Muscle of arm (tissue), 14 donors: ENCODE results near the gene SRC. TPM values are rescaled to one million over a fixed set of nuclear protein-coding genes. Genes with fewer than 3 reads are reported as not detected.
A peak's percentile ranks its signal among the peaks of the same experiment; 100 is the strongest.

Experiments
- DNase-seq: peaks from one replicate; pipeline ENCODE4 v3.0.0-alpha.2; 2013
- long read RNA-seq, 11 donors: transcript quantifications; one replicate each; lab custom pipeline, GENCODE V29; 2026
- polyA plus RNA-seq, 12 donors: library from polyadenylated mRNA; unstranded; fragments of 120-200 nt; gene quantifications; one replicate each; pipeline ENCODE4 v1.2.1, GENCODE V29; 2013; ENCODE audit not compliant: insufficient read length in 12 of 12

Gene SRC
- 10 to 100 TPM in 11 of 12 donors, not detected in 1; 10.3 to 24.6 (median 15.9) TPM for polyA plus RNA-seq
- long read RNA-seq, donor 1, full-length matches to known transcripts = 7 of 33 reads
- long read RNA-seq, donor 1, partial matches to known transcripts = 21 of 33 reads
- long read RNA-seq, donor 1, other reads (novel, unspliced or antisense) = 5 of 33 reads
- long read RNA-seq, donor 2 = 0 reads
- long read RNA-seq, donor 3 = 0 reads
- long read RNA-seq, donor 4 = 0 reads
- long read RNA-seq, donor 5, full-length matches to known transcripts = 1 of 1 reads
- long read RNA-seq, donor 5, partial matches to known transcripts = 0 of 1 reads
- long read RNA-seq, donor 5, other reads (novel, unspliced or antisense) = 0 of 1 reads
- long read RNA-seq, donor 6 = 0 reads
- long read RNA-seq, donor 7 = 0 reads
- long read RNA-seq, donor 8, full-length matches to known transcripts = 4 of 4 reads
- long read RNA-seq, donor 8, partial matches to known transcripts = 0 of 4 reads
- long read RNA-seq, donor 8, other reads (novel, unspliced or antisense) = 0 of 4 reads
- long read RNA-seq, donor 9 = 0 reads
- long read RNA-seq, donor 10 = 0 reads
- long read RNA-seq, donor 11, full-length matches to known transcripts = 3 of 3 reads
- long read RNA-seq, donor 11, partial matches to known transcripts = 0 of 3 reads
- long read RNA-seq, donor 11, other reads (novel, unspliced or antisense) = 0 of 3 reads

DNA sequence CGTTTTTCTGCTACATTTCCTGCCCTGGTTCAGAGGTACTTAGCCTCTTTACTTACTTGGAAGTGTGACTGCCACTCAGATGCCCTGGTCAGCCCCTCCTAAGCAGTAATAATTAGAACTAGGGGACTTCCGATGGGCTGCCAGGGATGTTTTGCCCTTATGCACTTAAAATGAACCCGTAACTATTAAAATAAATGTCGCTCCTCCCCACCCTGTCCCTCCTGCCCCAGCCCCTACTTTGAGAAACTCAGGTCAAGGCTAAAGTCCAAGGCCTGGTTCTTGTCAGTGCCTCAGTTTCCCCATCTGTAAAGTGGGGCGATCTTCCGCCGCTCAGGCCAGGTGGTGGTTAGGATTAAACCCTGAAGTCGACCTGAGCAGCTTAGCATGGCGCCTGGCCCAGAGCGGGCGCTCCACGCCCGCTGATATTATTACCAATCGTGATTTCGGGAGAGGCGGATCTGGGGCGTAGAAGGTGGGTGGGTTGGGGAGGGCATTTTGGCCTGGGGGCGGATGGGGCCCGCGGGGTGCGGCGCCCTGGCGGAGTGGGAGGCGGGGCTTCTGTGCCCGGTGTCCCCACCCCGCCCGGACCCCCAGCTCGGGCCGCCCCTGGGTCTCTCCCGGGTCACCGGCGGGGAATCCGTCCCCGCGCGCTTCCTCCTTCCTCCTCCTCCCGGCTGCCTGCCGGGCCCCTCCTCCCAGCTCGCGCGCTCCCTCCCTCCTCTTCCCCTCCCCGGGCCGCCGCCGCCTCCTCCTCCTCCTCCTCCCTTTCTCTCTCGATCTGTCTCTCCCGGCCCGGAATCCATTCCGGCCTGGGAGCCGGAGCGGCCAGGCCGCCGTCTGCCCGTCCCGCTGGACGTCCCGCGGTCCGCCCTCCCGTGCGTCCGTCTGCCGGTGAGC is at the start of gene SRC:
Gene SRC (plus strand): TSS at position 802 of the 897 bp plus-strand sequence. CDS start 38,014 bp downstream, outside the sequence.
- peak; percentile 62 for DNase-seq

DNA sequence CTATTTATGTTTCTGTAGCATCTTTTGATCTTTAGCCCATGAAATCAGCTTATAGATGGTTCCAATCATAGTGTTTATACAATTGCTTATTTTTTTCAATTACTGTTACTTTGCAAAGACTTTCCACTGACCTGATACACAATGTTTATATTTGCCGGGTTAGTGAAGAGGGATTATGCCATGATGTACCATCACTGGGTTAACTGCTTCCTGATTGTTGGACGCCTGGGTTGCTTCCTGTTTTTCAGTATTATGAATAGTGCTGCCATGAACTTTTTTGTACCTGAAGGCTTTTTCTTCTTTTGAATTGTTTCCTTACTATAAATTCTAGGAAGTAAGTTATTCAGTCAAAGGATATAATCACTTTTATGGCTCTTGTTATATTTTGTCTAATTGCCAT is 49.6 kb upstream of the SRC start:
- DNase-seq = no peak

DNA sequence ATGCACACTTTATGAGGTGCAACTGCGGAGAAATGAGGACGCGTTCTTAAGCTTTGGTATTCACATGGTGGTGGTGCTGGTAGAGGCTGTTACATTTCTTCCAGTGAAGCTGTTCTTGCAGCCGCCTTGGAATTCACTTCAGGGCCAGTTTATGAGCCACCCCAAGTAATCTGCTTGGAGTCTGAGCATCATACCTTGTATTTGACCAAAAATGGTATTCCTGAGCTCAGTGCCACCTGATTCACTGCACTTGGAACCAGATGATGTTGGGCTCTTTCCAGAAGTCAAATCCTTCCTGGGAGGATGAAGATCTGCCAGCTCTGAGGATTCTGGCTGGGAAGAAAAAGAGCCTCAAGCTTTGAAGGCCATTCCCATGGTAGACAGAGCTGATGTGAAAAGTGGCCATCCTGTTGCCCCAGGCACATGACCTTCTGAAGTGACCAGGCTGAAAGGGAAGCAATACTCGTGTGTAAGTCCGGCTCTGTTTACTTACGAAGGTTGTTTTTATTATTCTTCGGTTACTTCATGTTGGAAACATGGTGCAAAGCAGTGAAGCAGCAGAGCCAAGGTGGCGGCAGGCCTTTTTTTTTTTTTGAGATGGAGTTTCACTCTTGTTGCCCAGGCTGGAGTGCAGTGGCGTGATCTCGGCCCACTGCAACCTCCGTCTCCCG is 48.7 kb upstream of the SRC start:
- DNase-seq = no peak

DNA sequence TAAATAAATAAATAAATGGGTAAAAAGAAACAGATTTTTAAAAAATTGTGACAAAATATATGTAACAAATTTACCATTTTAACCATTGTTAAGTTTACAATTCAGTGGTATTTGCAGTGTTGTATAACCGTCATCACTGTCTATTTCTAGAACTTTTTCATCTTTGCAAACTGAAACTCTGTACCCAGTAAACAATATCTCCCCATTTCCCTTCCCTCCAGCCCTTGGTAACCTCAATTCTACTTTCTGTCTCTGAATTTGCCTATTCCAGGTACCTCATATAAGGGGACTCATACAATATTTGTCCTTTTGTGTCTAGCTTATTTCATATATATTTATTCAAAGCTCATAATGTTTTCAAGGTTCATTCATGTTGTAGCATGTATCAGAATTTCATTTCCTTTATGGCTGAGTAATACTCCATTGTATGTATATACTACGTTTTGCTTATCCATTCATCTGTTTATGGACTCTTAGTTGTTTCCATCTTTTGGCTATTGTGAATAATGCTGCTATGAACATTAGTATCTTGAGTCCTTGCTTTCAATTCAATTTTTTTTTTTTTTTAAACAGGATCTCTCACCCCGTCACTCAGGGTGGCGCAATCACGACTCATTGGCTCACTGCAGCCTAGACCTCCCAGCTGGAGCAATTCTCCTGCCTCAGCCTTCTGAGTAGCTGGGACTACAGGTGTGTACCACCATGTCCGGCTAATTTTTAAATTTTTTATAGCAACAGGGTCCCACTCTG is 47.6 kb upstream of the SRC start:
- no peak for DNase-seq

DNA sequence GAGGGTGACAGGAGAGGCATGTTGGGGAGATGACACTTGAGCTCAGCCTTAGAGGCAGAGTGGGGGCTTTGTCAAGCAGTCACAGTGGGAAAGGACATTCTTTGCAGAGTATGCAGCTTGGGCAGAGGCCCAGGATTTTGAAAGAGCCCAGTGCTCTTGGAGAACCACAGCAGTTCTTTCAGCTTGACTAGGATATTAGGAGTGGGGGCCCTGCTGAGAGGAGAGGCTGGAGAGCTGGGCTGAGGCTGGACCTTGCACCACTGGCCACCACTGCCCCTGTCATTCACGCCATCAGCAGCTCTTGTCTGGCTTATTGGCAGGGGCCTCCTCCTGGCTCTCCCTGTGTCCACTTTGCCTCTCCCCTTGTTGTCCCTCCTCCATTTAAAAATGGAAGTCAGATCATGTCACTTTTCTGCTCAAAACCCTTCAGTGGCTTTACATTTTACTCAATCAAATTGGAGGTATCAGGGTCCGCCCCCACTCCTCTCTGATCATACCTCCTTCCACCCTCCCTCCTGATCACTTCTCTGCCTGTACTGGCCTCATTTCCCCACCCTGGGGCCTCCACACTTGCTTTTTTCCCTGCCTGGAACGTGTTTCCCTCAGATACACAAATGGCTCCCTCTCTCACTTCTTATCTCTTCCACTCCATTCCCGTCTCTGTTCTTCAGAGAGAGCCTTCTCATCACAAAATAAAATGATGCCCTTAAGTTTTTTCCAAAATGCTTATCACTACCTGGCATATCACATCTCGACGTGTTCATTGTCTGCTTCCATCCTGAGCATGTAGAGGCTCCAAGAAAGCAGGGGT is 46.0 kb upstream of the SRC start:
- DNase-seq = no peak

DNA sequence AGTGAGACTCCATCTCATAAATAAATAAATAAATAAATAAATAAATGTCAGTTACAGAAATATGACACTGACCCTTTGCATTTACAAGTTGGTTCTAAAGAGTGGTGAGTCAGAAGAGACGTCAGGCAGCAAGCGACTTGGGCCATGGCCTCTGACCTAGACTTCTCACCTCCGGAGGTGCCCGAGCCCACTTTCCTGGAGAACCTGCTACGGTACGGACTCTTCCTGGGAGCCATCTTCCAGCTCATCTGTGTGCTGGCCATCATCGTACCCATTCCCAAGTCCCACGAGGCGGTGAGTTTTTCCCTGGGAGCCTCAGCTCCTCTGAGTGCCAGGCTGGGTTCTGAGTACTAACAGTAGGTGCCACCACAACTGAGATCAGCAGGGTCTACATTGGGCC is 44.8 kb upstream of the SRC start:
- no peak for DNase-seq

DNA sequence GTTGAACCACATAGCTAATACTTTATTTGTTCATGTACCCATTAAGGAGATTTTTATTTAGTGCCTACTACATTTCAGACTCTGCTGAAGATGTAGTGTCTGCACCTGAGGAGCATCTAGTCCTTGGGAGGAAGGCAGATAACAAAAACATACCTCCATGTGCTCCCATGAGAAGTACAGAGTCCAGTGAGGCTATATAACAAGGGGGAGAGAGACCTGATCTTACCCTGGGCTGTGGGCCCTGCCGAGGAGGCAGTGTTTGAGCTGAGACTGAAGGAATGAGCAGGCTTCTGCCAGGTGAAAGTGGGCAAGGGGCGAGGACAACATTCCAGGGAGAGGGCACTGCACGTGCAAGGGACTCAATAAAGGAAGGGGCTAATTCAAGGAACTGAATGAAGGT is 44.4 kb upstream of the SRC start:
- DNase-seq = no peak

DNA sequence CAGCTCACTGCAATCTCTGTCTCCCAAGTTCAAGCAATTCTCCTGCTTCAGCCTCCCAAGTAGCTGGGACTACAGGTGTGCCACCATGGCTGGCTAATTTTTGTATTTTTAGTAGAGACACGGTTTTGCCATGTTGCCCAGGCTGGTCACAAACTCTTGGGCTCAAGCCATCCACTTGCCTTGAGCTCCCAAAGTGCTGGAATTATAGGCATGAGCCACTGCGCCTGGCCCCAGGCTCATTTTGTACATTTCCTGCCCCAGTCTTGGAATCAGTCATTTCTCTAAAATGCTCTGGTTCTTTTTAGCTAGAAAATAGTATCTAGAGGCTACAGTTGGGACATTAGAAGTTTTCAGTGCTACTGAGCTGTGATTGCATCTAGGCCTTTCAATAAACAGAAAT is 43.0 kb upstream of the SRC start:
- no peak for DNase-seq

DNA sequence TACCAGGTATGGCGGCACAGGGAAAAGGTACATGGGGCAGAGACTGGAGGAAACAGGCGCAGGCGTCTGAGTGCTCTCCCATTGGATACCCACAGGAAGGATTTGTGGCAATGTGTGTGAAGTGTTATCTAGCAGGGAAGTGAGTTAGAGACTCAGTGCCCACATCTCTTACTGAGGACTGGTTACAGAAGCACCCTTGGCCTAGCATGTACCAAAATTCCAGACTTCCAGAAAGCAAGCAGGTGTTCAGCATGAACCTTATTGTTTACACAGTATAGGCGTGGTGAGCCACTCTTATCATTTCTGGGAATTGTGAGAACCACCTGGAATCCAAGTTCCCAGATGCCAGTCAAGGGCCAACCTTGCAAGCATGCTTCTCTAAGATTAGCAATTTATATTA is 42.3 kb upstream of the SRC start:
- DNase-seq = no peak

DNA sequence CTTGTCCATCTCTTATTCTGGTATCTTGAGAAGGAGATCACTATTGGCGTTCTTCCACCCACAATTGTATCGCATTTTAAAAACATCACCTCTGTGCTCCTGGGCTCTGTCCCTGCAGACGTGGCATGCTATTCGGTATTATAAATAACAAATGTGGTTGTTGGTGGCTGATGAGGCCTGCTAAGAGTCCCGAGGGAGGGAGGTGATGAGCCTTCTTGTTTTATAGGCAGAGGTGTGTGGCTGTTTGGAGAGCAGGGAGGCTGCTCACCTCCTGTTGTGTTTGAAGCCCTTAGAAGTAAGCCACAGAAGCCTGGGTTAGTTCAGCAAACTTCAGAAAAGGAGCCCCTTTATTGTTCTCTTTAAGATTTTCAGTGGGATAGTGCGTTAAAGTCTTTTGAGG is 40.9 kb upstream of the SRC start:
- DNase-seq = no peak

DNA sequence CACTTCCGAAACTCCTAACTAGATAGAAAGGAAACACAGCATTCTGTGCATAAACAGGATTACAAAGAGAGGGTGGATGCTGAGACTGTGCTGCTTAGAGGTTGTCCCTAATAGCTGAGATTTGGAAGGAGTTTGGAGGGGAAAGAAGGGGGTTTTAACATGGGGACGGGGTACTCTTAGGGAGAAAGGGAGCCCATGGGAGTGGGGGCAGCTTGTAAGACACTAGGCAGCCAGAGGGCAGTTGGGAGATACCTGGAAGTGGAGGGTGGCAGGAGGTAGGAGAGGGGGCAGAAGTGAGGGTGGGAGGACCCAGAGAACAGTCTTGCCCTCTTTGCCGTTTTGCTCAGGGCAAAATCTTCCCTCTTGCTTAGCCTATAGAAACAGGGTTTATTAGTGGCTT is 40.1 kb upstream of the SRC start:
- DNase-seq = no peak

DNA sequence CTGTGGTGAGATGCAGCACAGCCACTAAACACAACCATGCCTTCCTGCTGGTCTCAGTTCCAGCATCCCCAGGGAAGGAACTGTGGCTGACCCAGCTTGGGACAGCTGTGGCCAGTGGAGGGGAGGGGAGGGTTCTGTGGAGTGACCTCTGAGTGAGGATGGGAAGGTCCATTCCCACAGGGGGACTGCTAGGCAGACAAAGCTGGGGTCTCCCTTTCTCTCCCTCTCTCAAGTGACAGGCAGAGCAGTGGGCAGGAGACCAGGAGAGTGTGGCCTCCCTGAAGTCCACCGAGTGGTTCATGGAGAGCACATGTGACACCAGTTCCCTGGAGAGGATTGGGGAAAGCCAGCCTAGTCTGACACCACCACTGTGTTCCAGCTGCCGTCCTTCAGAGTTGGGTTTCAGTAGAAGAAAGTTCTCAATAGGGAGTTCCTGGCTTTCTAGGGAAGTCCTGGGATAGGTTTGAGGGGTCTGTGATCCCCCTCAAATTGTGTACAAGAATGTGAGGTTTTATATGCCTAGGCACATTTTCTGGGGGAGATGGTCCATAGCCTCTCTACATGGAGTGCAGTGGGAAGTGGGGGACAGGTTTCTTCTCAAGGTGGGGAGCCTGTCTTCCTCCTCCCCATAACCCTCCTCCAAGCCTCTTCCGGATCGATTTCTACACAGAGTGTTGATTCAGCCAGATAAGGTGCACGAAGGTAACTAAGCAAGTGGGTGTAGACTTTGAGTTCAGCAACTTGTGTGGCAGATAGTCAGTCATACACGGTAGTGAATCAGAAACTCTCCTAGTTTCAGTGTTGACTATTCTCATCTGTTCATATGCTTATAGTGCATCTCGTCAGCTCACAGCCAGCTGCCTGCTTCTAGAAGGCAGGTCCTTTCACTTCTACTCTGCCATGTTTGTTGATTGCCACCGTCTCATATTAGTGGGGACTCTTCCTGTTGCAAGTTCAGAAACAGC is 37.6 kb upstream of the SRC start:
- DNase-seq = no peak

DNA sequence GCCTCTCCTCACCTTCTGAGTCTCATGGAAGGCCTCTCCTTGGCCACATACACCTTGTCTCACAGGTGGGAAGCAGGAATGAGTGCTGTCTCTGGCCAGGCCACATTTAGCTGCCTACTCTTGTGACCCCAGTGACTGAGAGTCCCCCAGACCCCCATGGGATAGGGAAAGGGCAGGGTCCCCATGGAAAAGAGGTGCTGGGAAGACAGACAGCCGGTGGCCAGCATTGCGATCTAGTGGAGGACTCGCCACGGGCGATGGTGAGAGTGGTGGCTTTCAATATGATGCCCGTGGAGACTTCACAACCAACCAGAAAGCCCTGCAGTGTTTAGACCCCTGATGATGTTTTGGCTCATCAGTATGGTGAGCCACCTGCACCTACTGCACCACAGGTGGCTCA is 36.6 kb upstream of the SRC start:
- DNase-seq = no peak

DNA sequence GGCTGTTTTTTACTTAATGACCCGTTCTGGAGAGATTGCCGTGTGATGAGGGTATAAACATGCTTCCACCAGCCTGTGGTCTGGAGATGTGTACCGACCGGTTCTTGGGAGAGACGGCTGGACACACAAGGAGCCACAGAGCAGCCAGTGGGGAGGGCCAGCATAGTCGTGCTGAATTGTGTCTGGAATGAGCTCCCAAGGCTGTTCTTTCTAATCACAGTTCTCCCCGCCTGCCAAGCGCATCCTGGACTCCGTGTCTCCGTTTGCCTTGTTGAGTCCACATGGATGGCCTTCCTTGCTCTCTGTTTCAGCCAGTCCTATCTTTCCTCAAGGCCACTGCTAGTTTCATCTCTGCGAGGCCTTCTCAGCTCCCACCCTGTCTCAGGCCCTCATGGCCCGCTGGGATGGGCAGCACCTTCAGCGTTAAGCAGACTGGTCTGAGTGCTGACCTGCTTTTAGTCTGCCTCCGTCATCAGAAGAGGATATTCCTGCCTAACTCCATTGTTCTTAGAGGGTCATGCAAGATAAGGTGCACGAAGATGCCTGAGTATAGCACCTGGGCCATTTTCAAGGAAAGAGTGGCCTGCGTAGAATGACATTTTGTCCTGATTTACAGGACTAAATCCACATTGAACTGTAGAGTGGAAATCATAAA is 35.9 kb upstream of the SRC start:
- DNase-seq = no peak

DNA sequence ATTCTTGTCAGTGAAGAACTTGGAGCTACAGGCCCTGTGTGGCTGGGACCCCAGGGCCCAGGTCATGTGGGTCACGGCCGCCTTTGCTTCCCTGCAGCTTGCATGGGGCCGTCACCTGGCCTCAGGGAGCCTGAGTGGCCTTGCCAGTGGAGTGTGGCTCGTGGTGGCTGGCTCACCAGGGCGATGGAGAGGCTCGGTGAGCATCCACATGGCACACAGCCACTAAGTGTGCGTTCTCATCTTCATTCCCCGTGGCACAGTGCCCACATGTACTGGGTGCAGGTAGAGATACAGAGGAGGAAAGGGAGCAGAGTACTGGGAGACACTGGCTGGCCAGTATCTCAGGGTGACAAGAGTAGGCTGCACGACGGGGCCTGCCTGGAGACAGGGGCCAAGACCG is 35.0 kb upstream of the SRC start:
- DNase-seq = no peak

DNA sequence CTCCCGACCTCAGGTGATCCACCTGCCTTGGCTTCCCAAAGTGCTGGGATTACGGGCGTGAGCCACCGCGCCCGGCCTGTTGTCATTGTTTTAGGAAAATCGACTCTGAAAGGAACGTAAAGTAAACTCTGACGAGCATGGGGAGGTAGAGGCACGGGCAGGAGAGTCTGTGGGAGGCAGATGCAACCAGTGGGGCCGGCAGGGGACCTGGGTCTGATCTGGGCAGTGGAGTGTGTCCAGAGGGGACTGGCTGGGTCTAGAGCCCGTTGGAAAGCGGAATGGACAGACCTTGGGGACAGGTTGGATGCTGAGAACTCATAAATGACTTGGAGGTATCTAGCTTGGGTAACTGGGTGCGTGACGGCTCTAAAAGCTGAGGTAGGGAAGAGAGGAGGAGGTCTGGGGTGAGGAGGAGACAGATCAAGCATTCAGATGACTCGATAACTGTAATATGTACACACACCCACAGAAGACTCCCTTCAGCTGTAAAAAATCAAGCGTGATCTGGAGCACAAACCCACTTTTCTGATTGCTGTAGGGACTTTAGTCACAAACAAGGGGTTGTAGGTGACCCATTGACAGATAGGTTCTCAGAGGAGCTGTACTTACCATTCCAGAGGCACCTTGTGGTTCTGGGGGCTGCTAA is 34.1 kb upstream of the SRC start:
- no peak for DNase-seq

DNA sequence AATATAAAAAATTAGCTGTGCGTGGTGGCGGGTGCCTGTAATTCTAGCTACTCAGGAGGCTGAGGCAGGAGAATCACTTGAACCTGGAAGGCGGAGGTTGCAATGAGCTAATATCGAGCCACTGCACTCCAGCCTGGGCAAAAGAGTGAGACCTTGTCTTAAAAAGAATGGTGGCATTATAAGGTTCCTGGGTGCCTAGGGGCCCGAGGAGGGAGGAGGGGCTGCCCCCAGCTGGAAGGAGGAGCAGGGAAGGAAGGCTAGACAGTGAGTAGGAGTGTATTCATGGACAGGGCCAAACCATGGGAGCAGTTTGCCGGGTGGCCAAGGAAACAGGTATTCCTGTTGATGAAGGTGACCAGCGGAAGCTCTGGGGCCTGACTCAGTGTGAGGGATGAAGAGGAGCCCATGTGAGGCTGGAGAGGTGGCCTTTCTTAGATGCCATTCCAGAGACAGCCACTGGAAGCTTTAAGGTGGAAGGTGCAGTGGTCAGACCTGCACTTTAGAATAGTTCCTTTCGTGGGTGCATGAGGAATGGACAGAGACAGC is 32.3 kb upstream of the SRC start:
- no peak for DNase-seq

DNA sequence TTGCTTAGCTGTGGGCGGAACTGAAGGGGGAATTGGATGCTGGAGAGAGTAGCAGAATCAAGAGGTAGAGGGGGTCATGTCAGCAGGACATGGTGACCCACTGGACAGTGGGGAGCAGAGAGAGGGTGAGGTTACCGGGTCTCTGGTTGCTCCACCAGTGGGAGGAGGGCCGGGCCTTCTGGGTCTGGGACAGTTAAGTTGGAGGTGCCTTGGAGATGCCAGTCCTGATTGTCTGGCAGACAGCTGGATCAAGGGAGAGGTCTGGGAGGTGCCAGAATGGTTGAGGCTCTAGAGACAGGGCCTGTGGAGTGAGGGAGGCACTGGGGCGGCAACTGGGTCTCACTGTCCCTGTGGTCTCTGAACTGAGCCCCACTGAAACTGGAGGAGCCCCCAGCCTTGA is 31.8 kb upstream of the SRC start:
- DNase-seq = no peak
